HepG2 (cell line): ENCODE data around the gene CATSPERB.

Source experiments
- ATF7 ChIP-seq, 2 experiments: fragments of 450-650 bp in 1 of 2; sonication (generic) in 1 of 2; formaldehyde crosslinking in 1 of 2; IDR thresholded peaks; 2 replicates each; pipeline versions ENCODE4 v1.4.0 to v1.6.1; 2016 to 2020; ENCODE audit warnings: antibody characterized with exemption in 1 of 2, mild to moderate bottlenecking in 1 of 2, missing genetic modification reagents in 1 of 2
- CEBPB ChIP-seq: IDR thresholded peaks from 2 replicates; pipeline ENCODE4 v1.6.1; 2011; ENCODE audit warnings: low read depth, low read length, improper control_type of control experiment, borderline replicate concordance
- DPF2 ChIP-seq: sonication (generic); formaldehyde crosslinking; IDR thresholded peaks from 2 replicates; pipeline ENCODE4 v1.4.0; 2020; ENCODE audit warnings: mild to moderate bottlenecking, low read depth, missing genetic modification reagents, borderline replicate concordance
- KDM2A ChIP-seq: sonication (generic); formaldehyde crosslinking; IDR thresholded peaks from 2 replicates; pipeline ENCODE4 v1.4.0; 2020; ENCODE audit warnings: low read depth, missing genetic modification reagents, borderline replicate concordance
- POLR2A ChIP-seq, 2 experiments: IDR thresholded peaks; 2 replicates each; pipeline ENCODE4 v1.6.1; 2011; ENCODE audit warnings: low read depth in 2 of 2, low read length in 2 of 2, mild to moderate bottlenecking in 1 of 2, moderate library complexity in 1 of 2; ENCODE audit not compliant: insufficient read depth in 1 of 2
- ZSCAN30 ChIP-seq: sonication (generic); formaldehyde crosslinking; IDR thresholded peaks from 2 replicates; pipeline ENCODE4 v1.5.0; 2020; ENCODE audit warnings: mild to moderate bottlenecking, missing genetic modification reagents
- TF ChIP-seq, protein P1 (sequence below): sonication (generic); formaldehyde crosslinking; IDR thresholded peaks from 2 replicates; pipeline ENCODE4 v1.5.0; 2020; ENCODE audit warnings: mild to moderate bottlenecking, missing genetic modification reagents, moderate library complexity
- TF ChIP-seq, protein P2 (sequence below): IDR thresholded peaks from 2 replicates; pipeline ENCODE4 v1.6.1; 2016; ENCODE audit warnings: low read depth, control low read depth

DNA sequence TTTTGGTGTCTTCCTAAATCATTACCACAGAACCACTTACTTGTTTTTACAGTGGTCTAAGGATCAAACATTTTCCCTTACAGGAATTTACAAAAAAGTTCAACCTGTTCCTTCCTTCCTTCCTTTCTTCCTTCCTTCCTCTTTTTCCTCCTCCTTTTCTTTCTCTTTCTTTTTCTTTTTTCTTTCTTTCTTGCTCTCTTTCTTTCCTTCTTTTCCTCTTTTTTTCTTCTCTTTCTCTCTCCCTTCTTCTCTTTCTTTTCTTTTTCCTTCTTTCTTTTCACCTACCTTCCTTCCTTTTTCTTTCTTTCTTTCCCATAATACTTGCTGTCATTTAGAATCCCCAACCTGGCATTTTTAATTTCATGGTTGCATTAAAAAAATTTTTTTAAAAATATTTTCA lies 162.6 kb downstream of the CATSPERB start:
- TF ChIP-seq, protein P1, sequence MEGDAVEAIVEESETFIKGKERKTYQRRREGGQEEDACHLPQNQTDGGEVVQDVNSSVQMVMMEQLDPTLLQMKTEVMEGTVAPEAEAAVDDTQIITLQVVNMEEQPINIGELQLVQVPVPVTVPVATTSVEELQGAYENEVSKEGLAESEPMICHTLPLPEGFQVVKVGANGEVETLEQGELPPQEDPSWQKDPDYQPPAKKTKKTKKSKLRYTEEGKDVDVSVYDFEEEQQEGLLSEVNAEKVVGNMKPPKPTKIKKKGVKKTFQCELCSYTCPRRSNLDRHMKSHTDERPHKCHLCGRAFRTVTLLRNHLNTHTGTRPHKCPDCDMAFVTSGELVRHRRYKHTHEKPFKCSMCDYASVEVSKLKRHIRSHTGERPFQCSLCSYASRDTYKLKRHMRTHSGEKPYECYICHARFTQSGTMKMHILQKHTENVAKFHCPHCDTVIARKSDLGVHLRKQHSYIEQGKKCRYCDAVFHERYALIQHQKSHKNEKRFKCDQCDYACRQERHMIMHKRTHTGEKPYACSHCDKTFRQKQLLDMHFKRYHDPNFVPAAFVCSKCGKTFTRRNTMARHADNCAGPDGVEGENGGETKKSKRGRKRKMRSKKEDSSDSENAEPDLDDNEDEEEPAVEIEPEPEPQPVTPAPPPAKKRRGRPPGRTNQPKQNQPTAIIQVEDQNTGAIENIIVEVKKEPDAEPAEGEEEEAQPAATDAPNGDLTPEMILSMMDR (CRISPR knock-in tag), result no peak
- TF ChIP-seq ZSCAN30 (CRISPR knock-in tag), result no peak
- TF ChIP-seq CEBPB, result no peak
- no peak for TF ChIP-seq KDM2A
- no peak for TF ChIP-seq DPF2 (CRISPR knock-in tag)
- no peak for TF ChIP-seq ATF7 (IDR thresholded peaks at IDR 0.05)
- TF ChIP-seq ATF7 (CRISPR knock-in tag; IDR thresholded peaks at IDR 0.05), result no peak
- no peak for TF ChIP-seq POLR2A (IDR thresholded peaks at IDR 0.05; ENCODE audit: insufficient read depth in 1 of 2, low read depth in 2 of 2, low read length in 2 of 2)
- TF ChIP-seq, protein P2, sequence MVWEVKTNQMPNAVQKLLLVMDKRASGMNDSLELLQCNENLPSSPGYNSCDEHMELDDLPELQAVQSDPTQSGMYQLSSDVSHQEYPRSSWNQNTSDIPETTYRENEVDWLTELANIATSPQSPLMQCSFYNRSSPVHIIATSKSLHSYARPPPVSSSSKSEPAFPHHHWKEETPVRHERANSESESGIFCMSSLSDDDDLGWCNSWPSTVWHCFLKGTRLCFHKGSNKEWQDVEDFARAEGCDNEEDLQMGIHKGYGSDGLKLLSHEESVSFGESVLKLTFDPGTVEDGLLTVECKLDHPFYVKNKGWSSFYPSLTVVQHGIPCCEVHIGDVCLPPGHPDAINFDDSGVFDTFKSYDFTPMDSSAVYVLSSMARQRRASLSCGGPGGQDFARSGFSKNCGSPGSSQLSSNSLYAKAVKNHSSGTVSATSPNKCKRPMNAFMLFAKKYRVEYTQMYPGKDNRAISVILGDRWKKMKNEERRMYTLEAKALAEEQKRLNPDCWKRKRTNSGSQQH, result no peak
